Stimulated activated CD4-positive, alpha-beta T cell treated with anti-CD3 and anti-CD28 coated beads, TNF-alpha, amount 100 ng/mL, for 1 hour (primary cell): ENCODE data around the gene FCN2.

Experiments
- DNase-seq, 3 donors: peaks; one replicate each; pipeline ENCODE4 v3.0.0-alpha.2; 2020; ENCODE audit warnings: low read depth in 3 of 3, low spot score in 1 of 3

FCN2 gene

DNA sequence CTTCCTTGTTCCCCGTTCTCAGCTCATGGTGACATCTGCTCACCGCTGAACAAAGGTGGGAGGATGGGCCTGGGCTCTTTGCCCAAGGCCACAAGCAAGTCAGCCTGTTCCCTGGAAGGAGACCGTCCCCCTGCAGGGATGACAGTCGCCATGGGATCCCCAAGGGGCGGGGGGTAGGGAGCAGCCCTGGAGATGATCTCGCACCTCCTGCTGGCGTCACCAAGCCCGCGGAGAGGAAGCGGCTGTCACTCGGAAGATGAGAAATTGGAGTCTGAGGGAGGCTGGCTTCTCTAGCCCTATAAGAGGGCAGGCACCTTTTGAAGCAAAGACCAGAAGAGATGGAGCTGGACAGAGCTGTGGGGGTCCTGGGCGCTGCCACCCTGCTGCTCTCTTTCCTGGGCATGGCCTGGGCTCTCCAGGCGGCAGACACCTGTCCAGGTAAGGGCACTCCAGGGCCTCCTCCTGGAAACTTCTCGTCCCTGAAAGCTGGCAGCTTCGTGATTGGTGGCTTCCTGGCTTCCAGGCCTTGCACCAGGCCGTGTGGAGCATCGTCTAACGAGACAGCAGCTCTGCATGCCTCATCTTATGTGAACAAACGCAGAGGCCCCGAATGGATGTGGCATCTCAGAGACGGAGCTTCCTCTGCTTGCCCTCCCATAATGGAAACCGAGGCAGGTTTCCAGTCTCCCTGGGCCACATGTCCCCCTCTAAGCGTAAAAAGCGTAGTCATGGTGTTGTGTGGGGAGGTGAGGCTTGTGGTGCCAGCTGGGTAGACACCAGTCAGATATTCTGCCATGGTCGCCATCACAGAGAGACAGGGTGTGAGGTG lies at the start of gene FCN2:
FCN2 (plus strand) TSS at position 327 of the 829 bp plus-strand sequence; CDS start at position 339, 12 bp downstream.
- no peak for DNase-seq

DNA sequence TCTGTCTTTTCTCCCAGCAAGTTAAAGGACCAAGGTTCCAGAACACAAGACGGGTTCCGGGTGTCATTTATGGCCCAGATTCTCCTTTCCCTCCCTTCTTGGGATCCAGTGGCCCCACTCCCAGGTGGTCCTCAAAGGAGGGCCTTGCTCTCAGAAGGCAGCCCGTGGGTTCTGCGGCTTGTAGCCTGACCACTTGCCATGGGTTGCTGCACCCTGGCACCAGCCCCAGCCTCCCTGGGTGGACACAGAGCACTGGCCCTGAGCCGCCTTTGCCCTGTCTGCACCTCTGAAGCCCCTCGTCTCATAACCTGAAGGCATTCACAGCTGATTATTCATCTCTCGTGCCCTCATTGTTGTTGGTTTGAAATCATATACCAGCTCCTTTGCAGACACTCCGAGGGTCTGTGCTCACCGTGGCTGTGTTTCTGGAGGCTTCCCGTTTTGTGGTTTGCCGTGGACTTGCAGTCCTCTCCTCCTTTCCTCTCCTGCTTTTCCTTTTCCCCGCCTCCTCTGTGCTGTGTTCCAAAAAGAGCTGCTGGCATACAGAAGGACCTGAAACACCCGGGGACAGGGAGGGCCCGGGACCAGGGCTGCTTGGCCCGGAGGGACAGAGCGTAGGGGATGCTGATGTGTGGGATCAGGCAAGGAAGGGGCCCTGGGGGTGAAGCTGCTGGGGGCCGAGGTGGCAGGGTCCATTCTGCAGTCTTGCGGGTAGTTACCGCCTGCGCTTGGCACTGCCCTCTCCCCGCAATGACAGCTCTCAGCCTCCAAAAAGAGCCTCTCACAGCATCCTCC lies 49.5 kb upstream of the FCN2 start:
- no peak for DNase-seq

DNA sequence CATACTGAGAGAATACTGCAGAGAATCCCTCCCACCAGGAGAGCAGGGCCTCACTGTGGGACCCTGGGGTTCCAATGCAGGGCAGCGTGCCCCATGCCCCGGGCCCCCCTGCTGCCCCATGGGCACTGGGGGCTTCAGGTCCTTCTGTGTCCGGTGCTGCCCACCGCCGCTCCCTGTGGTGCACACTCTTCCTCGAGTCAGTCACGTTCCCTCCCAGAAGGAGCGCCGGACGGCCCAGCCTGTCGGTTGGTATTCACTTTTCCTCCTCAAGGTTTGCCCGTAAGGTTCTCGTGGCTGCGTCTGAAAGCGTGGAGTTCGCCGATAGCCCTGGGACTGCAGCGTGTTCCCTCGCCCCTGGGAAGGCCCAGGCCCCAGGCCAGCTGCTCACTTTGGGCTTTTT lies 48.1 kb upstream of the FCN2 start:
- DNase-seq, result no peak

DNA sequence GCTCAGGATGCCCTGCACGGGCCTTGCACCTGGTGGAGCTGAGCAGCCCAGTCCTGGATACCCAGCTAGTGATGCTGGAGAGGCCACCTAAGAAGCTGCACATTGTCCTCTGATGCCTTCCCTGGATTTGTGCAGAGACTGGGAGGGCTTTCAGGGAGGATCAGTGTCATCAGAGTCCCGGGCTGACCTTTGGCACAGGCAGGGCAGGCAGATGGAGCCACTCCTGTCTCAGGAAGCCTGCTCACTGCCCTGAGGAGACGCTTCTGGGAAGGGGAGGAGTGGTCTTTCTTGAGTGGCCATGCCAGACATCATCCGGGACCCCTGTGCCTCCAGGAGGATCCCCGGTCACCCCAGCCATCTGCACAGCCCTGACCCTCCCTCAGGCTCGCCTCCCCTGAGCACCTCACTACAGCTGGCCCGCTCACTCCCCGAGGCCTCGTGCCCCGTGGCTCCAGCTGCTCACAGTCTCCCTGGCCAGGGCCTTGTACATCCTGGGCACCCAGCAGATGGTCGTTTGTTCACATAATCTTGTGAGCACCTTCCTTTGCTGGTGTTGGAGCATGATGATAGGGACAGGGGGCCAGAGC lies 47.2 kb upstream of the FCN2 start:
- no peak for DNase-seq

DNA sequence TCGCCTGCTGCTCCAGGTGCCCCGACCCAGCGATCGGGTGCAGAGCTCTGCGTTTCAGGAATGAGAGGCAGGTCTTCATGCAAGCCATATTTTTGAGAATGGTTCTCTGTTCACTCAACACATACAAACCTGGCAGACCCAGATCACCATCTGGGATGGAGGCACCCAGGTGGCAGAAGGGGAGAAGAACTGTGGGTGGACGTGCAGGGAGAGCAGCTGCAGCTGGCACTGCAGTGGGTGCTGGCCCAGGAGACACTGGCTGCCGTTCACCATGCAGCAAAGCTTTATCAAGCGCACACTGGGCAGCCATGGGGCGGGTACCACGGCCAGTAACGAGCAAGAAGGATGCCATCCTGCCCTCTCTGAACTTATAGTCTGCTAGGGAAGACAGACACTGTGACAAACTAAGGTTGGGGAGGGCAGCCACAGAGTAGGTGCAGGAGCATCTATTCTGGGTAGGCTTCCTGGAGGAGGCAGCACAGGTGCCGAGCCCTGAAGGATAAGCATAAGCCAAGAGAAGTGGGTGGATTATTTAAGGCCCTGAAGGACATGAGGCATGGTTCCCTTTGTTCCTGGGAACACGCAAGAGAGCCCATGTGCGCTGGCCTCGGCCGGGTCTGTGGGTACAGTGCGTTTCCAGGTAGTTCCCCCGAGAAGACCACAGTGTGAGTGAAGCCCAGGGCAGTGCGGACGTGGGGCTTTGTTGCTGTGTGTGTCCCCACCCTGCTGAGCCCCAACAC lies 46.2 kb upstream of the FCN2 start:
- DNase-seq, result no peak

DNA sequence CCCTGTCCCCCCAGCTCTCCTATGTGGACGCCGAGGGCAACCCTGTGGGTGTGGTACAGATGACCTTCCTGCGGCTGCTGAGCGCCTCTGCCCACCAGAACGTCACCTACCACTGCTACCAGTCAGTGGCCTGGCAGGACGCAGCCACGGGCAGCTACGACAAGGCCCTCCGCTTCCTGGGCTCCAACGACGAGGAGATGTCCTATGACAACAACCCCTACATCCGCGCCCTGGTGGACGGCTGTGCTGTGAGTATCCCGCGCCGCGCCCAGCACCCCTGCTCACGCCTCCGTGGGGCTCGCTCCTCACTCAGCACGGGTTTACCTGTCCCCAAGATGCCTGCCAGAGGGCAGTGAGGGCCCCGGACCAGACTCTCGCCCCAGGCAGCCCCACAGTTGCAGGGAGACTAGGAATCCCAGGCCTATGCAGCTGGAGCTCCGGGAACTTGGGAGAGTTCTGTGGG lies 45.6 kb upstream of the FCN2 start:
- DNase-seq, result no peak

DNA sequence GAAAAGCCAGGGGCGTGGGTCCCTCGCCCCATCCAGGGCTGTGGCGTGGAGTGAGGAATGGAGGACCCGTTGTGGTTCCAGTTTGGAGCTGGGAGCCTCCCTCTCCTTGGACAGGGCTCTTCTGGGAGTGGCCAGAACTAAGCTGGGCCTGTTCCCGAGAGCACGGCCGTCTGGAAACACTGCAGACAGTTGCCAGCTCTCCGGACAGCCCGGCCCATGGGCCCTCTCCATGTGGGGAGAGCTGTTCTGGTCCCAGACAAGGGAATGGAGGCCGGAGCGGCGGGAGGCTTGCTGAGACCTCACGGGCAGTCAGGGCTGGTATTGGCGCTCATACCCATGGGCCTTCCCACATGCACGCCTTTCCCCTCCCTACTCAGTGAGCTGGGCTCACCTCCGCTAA lies 45.2 kb upstream of the FCN2 start:
- no peak for DNase-seq

DNA sequence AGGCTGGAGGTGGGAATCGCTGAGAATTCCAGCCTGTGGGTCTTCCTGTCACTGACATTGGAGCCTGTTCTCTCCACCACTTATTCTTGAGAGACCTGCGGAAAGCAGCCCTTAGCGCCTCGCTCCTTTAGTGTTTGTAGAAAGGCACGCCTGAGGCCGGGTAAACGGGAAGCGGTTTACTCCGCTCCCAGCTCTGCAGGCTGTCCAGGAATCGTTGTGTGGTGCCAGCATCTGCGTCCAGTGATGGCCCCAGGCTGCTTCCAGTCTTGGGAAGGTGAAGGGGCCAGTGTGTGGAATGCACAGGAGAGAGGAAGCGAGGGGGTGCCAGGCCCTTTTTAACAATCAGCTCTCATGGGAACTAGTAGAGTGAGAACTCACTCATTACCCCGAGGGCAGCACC lies 44.6 kb upstream of the FCN2 start:
- DNase-seq, result no peak

DNA sequence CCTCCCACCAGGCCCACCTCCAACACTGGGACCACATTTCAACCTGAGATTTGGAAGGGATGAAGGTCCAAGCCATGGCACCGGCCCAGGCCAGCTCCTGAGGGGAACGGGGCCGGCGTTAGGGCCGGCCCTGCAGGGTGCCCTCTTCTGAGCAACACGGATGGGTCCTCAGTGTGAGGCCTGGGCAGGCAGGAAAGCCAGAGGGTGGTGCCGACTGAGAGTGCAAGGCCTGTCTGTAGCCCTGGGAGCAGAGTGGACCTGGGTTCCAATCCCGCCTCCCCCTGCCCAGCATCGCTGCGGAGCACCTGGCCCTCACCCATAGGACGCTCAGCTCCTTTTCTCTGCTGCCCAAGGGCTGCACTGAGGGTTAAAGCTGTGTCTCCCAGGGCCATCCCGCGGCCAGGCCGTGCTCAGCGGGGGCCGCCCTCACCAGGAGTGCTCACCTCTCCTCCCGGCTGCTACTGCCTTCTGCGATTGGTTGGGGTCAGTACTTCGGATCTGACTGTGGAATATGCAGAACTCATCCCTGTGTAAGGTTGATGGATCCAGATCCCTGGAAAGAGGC lies 44.1 kb upstream of the FCN2 start:
- DNase-seq, result no peak

DNA sequence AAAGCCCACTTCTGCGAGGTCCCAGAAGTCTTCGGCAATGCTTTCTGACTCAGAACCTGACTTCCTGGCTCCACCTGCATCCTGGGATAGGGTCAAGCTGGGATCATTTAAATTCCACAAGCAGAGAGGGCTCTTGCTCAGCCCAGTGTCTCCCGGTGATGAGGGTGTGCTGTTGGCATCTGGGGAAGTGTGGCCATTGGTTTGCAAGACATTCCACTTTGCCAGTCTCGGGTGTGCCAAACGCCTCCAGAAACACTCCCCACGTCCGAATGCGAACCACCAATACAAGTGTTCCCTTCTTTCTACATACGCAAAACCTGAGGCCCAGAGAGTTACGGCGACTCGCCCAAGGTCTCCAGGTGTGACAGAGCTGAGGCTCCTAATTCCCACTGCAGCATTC lies 43.1 kb upstream of the FCN2 start:
- DNase-seq, result no peak

DNA sequence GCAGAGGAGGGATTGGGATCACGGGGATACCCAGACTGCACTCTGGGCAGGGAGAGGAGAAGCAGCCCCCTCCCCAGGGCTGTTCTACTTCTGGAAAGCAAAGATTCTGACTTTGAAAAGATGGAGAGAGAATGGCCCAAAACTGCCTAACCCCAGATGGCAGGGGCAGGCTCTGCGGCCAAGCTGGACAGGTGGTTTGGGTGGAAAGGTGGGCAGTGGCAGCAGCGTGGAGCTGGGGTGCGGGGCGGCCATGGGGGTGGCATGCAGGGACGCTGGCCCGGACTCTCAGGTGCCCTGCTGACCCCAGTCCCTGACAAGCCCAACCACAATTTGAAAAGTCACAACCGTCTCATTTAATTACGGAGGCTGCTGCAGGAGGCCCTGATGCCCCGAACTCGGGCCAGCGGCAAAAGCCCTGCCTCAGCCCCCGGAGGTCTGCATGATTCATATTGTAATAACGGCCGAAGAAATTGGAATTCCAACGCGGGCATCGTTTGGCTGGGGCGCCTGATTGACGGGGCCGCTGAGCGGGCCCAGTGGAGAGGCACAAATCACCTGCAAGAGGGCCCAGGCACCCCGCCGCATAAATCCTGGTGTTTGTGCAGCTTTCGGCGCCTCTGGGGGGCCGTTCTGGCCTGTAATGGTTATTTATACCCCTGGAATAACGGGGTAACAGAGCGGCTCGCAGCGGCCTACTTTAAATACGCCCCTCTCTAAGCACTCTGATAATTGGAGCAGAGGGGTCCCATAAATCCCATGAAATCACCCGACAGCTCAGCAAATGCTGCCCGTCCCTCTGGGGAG lies 41.8 kb upstream of the FCN2 start:
- no peak for DNase-seq

DNA sequence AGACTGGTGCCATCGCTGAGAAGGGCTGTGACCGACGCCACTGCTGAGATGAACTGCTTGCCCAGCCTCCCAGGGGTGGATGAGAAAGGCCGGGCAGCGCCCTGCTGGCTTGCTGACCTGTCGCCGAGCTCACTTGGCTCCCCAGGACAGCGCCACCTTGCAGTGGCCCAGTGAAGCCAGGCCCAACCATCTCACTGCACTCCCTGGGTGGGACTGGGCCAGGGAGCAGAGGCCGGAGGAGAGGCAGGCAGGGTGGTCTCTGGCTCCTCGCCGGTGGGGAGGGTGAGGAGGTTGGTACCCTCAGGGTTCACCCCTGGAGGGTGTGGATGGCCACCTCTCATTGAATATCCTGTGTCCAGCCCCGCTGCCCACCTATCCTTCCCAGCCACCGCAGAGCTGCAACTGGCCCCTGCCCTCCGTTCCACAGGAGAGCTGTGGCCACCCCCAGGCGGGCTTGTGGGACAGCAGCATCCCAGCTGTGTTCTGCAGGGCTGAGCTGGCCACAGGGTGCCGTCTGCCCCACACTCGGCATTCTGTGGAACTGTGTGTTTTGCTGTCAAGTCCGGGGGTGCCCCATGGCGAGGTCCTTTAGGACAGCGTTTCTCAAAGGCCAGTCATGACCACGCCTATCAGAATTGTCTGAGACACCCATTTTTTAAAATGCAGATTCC lies 41.0 kb upstream of the FCN2 start:
- no peak for DNase-seq

DNA sequence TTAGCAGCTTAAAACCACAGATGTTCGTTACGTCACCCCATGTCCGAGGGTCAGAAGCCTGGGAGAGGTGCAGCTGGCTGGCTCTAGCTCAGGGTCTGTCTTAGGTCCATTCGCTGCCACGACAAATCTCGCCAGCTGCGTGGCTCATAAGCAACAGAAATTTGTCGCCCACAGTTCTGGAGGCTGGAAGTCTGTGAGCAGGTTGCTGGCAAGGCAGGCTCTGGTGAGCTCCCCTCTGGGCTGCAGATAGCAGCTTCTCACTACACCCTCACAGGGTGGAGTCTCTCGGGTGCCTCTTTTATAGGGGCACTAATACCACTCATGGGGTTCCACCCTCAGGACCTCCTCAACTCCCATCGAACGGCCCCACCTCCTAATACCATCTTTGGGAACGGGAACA lies 40.1 kb upstream of the FCN2 start:
- no peak for DNase-seq

DNA sequence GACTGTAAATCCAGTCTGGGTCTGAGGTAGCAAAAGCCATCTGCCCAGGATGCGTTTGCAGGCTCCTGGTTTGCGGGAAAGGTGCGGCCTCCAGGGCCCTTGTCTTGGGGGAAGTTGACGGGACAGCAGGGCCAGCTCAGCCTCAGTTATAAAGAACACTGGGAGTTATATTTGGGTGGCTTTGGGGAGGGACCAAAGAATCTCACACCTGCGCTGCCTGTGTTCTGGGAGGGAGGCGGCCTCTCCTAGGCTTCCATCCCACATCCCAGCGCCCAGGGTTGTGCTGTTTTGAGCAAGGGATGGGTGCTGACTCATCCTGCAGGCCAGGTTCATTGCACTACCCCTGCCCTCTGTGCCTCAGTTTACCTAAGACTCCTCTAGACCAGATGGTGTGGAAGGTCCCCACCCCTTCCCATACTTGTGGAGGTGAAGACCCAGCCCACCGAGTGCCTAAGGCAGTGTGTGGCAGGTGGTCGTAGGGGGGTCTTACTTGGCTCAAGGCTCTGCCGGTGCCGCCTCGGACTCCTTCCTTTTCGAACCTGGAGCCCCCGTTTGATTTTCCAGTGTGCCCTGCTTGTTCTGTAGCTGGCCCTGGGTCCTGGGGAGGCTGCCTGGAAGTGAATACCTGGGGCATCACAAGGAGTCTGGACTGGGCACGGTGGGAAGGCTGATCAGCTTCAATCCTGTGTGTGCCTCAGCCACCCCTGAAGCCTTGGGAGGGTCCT lies 39.3 kb upstream of the FCN2 start:
- DNase-seq, result no peak

DNA sequence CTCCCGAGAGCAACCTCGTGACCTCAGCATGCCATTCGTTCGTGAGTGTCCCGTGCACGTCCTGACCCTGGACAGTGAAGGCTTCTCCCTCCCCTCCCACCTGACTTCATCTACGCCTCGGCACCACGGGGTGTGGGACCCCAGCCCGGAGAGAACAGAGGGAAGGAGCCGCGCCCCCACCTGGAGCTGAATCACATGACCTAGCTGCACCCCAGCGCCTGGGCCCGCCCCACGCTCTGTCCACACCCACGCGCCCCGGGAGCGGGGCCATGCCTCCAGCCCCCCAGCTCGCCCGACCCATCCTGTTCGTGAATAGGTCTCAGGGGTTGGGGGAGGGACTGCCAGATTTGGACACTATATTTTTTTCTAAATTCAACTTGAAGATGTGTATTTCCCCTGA lies 38.3 kb upstream of the FCN2 start:
- no peak for DNase-seq

DNA sequence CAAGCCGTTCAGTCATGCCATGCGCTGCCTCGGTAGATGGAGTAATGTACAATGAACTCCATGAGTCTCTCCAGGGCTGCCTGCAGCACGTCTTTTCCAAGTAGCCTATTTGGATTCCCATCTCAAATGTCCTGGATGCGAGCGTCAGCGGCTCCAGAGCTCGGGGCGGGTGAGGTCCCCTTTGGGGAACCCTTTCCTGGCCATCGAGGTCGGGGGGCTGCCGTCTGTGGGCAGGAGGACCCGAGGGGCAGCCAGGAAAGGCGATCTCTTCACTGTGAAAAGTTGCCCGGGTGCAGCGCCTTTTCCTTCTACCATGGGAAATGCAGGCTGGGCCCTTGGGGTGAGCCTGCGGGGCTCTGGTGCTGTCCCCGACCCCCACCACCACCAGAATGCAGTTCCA lies 36.9 kb upstream of the FCN2 start:
- no peak for DNase-seq

DNA sequence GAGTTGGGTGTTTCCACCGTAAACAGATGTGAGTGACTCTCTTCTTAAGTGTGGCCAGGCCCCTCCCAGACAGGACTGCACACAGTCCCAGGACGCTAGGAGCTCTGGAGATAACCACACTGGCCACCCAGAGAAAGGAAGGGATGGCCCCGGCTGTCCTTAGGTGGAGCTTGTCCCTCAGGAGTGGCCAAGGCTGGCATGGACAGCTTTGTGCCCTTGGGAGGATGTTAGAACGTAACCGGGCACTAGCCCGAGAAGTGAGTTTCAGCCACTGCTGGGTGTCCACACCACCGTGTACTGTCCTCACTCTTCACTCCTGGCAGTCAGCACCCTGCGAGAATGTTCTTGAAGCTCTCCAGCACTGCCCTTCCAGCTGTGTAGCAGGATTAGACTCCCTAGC lies 35.8 kb upstream of the FCN2 start:
- DNase-seq, result no peak

DNA sequence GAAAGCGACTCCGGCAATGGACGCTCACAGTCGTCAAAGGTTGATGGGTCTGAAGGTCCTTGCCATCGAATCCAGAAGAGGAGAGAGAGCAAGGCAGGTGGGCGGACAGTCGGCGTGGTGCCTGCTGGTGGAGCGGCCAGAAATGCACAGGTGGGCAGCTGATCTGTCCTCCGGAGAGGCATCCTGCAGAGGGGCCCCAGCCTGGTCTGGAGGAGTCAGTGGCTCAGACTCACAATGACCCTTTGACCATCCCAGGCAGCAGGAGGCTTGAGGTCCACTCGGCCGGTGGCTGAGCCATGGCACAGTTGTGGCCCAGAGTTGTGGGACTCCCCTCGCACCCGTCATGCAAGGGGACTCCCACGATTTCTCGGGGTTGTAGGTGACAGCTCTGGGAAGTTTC lies 34.4 kb upstream of the FCN2 start:
- no peak for DNase-seq

DNA sequence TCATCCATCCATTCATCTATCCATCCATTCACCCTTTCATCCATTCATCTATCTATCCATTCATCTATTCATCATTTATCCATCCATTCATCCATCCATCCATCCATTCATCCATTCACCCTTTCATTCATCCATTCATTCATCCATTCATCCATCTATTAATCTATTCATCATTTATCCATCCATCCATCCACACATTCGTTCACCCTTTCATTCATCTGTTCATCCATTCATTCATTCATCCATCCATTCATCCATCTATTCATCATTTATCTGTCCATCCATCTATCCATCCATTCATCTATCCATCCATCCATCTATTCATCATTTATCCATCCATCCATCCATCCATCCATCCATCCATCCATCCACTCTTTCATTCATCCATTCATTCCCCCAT lies 33.9 kb upstream of the FCN2 start:
- DNase-seq, result no peak
